Head of caudate nucleus (tissue), 42 donors: Measurements from ENCODE around the gene CHST9.
"Not testable (repeated sequence)": the region's sequence is repeated elsewhere in the genome, so short reads cannot be mapped to it uniquely, and the experiment has no call there.

Experiments
- DNase-seq, 42 donors: peaks; one replicate each; pipeline versions ENCODE4 v3.0.0 to v3.0.0-alpha.2; 2020 to 2021; ENCODE audit warnings: mixed read lengths in 7 of 42
- intact Hi-C: fragments of 100-400 bp; cut with DNase I; formaldehyde crosslinking; loops from one replicate; pipeline ENCODE4 v1.15.0; 2022

CHST9 gene

GRCh38 chr18:27178424-27178823, 6.7 kb downstream of the CHST9 start:
- intact Hi-C loops = no loop called here
- DNase-seq = no peak

GRCh38 chr18:27175914-27176313, 9.2 kb downstream of the CHST9 start:
- intact Hi-C loops = no loop called here
- no peak for DNase-seq

- intact Hi-C loops = no loop called here
- DNase-seq = no peak
Measured at GRCh38 chr18:27175245-27175644, 9.9 kb downstream of the CHST9 start.

- no peak for DNase-seq
- intact Hi-C loops = no loop called here
Measured at GRCh38 chr18:27171993-27172392, 13.1 kb downstream of the CHST9 start.

- DNase-seq = no peak
- intact Hi-C loops = no loop called here
Measured at GRCh38 chr18:27165412-27165811, 19.7 kb downstream of the CHST9 start.

GRCh38 chr18:27164905-27165304, 20.2 kb downstream of the CHST9 start:
- intact Hi-C loops = no loop called here
- no peak for DNase-seq

- intact Hi-C loops, DNase-seq: not testable (repeated sequence)
Measured at GRCh38 chr18:27163197-27163716, 21.9 kb downstream of the CHST9 start.

DNA sequence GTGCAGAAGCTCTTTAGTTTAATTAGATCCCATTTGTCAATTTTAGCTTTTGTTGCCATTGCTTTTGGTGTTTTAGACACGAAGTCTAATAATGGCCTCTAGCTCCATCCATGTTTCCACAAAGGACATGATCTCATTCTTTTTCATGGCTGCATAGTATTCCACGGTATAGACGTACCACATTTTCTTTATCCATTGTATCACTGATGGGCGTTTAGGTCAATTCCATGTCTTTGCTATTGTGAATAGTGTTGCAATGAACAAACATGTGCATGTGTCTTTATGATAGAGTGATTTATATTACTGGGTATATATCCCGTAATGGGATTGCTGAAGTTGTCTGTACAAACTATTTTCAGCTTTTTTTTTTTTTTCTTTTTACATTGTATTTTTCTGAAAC, 35.9 kb downstream of the CHST9 start:
- DNase-seq, intact Hi-C loops: not testable (repeated sequence)

GRCh38 chr18:27144672-27145071, 40.4 kb downstream of the CHST9 start:
- intact Hi-C loops = no loop called here
- DNase-seq = no peak

- intact Hi-C loops = no loop called here
- peak in 2 of 42 donors; percentile 10 for DNase-seq
Measured at GRCh38 chr18:27143580-27144287, 41.4 kb downstream of the CHST9 start.

GRCh38 chr18:27142891-27143290, 42.2 kb downstream of the CHST9 start:
- no peak for DNase-seq
- intact Hi-C loops = no loop called here

- DNase-seq = no peak
- intact Hi-C loops = no loop called here
Measured at GRCh38 chr18:27141876-27142275, 43.2 kb downstream of the CHST9 start.

- intact Hi-C loops = no loop called here
- DNase-seq = no peak
Measured at GRCh38 chr18:27138079-27138478, 47.0 kb downstream of the CHST9 start.

DNA sequence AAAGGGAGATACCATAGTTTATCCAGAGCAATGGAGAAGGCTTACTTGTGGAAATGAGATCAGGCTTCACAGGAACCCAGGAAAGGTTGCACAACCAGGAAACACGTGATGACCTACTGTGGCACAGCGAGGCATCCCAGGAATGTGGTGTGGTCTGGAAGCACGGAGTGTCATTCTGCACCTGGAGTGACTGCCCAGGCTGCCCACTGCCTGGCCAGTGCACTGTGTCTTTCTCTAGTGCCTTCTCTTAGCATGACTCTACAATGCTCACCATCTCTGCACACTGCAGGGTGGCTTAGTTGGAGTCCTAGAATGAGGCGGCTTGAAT, 48.9 kb downstream of the CHST9 start:
- no peak for DNase-seq
- intact Hi-C loops = no loop called here

- DNase-seq = no peak
- intact Hi-C loops = no loop called here
Measured at GRCh38 chr18:27135504-27136207, 49.5 kb downstream of the CHST9 start.

DNA sequence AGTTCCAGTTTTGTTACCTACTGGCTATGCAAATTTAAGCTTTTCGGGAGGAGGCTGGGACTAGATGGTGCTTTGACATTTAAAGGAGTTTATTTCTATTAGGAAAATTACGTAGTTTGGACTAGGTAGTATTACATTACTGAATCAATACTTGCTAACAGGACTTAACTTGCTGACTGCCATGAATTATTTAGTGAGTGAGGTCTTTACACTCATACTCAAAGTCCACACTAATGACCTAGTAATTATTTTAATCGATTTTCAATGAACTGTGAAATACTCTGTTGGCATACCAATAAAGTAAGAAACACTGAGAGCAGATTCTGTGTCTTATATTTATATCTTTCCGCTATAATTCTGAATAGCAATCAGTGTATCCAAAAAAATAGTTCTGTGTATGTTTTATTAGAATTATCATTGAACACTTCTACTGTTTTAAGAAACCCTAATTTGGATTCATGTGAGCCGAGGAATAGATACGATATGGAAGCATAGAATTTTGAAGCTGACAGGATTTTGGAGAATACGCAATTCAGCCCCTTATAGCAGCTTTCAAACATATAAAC, 55.0 kb downstream of the CHST9 start:
- DNase-seq = no peak
- intact Hi-C loops = no loop called here

DNA sequence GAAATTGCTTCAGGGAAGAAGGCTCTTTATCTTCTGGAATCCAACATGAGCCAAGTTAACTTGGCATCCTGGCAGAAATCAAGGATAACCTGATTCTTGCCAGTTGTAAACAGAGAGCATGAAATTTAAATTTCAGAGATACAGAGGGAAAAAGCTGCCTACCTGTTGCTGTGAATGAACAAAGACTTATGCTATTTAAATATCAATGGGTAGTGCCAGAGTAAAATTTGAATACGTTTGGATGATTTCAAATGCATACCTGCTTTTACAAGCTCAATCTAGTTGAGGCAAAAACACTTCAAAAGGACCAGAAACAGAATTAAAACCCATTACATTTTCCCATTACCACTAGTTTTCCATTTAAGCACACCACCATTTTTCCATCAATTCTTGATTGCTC, 60.9 kb downstream of the CHST9 start:
- intact Hi-C loops = no loop called here

GRCh38 chr18:27121108-27121507, 64.0 kb downstream of the CHST9 start:
- DNase-seq = no peak
- intact Hi-C loops = no loop called here

More for the DNA sequence above, 60.9 kb downstream of the CHST9 start:
- no peak for DNase-seq

DNA sequence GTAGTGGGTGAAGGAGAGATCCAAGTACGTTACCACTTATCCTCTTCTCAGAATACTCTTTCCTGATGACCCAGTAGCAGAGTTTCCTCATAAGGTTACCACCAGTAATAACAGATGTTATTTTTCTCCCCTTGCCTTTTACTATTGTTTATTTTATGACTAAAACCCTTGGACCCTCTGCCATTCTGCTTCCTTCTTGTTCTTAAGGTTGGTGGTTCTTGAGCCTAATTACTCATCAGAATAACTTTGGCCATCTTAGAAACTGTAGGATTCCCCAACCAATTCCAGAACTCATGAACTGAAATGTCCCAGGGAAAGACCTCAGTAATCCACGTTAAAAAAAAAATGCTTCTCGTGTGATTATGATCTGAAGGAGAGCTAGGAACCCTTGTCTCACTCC, 64.9 kb downstream of the CHST9 start:
- DNase-seq = no peak
- intact Hi-C loops = no loop called here

GRCh38 chr18:27118973-27119372, 66.1 kb downstream of the CHST9 start:
- intact Hi-C loops = no loop called here
- no peak for DNase-seq

DNA sequence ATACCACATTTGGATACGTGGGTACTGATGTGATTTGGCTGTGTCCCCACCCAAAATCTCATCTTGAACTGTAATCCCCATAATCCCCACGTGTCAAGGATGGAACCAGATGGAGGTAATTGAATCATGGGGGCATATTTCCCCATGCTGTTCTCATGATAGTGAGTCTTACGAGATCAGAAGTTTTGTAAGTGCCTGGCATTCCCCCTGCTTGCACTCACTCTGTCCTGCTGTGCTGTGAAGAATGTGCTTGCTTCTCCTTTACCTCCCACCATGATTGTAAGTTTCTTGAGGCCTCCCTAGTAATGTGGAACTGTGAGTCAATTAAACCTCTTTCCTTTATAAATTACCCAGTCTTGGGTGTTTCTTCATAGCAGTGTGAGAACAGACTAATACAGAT, 70.3 kb downstream of the CHST9 start:
- no peak for DNase-seq
- intact Hi-C loops = no loop called here
